ENCODE data around the gene MSANTD7. TPM values are rescaled to one million over a fixed set of nuclear protein-coding genes. Genes with fewer than 3 reads are reported as not detected.
"Not testable (repeated sequence)": the region's sequence is repeated elsewhere in the genome, so short reads cannot be mapped to it uniquely, and the experiment has no call there.

Gene MSANTD7
- polyA plus RNA-seq, 10 donors = 8.6 to 13.4 (median 11.1) TPM

DNA sequence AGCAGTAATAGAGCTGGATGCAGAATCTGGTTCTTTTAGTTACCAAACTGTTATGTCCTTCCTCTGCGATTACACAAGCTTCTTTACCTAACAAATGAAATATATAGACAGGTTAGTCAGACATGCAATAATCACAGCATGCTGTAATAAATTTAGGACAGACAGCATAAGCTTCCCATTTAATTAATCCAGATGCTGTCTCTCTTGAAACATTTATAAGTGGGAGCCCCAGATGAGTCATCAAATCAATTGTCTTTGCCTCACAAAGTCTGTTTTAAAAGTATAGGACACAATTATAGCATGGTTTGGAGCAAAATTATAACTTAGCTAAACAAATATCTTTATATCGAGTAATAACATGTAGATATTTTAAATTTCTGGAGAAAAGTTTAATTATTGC lies 1.9 kb upstream of the MSANTD7 start:
- peak in 1 of 3 donors; percentile 4 for DNase-seq

DNA sequence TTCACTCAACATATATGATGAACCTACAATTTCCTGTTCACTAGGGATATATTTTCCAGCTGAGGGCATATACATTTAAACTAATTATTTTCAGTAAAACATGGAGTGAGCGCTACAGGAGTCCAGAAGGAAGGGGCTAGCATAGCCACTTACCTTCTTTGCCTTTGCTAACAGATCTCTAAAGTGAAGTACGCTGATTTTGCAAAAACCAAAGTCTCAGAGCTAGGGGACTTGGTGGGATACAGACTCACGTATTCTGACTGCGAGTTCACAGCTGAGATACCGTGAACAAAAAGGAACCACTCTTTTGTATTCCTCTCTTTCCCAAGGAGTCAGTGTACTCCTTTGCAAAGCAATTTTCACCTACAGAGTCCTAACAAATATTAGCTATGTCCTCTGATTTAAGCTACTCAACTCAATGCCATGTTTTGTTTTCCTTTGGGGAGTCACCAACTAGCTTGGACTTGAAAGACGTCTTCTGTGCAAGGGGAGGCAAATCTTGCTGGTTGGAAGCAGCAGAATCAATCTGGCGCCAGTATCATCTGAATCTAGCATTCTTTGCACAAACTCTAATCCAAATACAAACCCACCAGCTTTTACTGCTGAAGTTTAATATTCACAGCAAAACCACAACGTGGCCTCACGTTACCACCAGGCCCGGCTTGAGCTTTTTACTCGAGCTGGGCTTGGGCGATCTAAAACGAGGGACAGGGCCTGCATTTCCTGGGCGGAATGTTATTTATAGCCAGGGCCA lies 926 bp upstream of the MSANTD7 start:
- no peak for DNase-seq

DNA sequence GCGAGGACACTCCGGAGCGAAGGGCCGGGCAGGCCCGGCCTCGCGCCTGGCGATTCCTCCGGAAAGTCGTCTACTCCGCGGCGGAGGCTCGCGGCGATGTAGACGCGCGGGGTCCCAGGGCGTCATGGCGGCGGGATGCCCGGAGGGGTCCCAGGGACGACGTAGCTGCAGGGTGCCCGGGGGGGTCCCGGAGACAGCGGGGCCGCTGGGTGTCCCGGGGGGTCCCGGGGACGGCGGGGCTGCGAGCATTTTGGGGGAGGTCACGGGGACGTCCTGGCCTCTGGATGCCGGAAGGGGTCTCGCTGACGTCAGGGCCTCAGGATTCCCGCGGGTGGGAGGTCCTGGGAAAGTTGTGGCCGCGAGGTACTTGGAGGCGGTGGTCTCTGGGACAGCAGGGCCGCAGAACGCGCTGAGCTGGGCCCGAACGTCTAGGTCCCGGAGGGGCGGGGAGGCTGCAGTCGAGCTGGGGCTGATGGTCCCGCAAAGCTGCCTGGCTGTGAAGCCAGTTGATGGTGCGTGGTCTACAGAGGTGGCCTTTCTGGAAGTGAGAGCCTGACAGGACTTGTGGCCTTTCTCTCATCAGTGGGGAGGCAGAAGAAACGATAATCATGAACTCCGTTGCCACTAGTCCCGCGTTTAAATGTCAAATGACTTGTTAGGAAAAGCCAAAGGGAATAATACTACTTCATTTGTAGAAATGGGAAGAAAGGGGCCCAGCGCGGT lies 637 bp downstream of the MSANTD7 start:
- peak; percentile 5 to 79 (median 55) for DNase-seq

DNA sequence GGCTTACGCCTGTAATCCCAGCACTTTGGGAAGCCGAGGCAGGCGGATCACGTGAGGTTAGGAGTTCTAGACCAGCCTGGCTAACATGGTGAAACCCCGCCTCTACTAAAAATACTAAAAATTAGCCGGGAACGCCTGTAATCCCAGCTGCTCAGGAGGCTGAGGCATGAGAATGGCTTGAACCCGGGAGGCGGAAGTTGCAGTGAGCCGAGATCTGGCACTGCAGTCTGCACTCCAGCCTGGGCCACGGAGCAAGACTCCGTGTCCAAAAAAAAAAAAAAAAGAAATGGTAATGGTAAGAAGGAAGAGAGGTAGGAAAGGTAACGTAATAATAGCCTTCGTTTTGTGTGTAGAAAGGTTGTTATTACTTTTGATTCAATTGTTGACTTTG lies 1.2 kb downstream of the MSANTD7 start:
- peak in 1 of 3 donors; percentile 18 for DNase-seq

DNA sequence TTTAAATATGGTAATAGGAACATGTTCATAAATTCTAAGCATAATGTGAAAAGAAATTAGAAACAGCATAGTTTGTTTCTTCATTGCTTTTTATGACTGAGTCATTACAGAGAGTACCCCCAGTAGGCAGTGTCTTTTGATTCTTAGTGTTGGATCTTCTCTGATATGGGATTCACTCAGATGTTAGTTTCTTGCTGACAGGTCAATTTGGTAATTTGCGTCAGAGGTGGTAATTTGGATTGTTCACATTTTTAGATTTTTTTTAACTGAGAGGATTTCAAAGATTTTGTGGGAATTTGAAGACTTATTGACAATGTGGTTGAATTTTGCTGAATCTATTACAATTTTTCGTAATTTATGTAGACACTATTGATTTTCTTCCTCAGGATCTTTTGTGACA lies 2.1 kb downstream of the MSANTD7 start:
- DNase-seq = no peak

DNA sequence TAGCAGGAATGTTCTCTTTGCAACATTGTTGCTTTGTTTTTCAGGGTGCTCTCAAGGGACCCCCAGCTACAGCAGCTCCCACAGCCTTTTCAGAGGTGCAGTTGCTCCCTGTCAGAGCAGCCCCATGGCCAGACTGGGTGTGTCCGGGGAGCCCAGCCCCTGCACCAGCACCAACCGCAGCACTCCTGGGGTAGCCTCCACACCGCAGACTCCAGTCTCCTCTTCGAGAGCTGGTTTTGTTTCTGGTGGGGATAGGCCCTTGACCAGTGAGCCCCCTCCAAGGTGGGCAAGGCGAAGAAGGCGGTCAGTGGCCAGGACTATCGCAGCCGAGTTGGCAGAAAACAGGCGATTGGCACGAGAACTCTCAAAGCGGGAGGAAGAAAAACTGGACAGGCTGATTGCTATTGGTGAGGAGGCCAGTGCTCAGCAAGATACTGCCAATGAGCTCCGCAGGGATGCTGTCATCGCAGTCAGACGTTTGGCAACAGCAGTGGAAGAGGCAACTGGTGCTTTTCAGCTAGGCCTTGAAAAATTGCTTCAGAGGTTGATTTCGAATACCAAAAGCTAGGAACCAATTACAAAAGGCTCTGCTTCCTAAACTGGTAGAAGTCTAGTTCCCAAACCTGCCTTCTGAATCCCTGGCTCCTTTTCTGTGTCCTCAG lies 5.4 kb downstream of the MSANTD7 start:
- DNase-seq = no peak

DNA sequence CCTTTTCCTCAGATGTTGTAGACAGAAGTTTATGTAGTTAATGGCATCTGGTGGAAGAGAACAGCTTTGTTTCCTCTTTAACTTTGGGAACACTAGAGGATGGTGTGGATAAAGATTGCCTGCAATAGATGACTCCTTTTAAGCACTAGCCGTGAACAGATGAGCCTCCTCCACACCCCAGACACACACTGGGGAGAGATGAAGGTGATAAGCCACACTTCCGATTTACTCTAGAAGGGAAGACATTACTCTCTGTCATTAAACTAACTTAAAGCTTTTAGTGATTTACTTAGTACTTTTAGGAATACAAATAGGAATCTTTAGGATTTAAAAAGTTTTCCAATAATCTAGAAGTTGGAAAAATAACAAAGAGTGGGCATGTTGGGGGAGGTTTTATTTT lies 6.8 kb downstream of the MSANTD7 start:
- no peak for DNase-seq

DNA sequence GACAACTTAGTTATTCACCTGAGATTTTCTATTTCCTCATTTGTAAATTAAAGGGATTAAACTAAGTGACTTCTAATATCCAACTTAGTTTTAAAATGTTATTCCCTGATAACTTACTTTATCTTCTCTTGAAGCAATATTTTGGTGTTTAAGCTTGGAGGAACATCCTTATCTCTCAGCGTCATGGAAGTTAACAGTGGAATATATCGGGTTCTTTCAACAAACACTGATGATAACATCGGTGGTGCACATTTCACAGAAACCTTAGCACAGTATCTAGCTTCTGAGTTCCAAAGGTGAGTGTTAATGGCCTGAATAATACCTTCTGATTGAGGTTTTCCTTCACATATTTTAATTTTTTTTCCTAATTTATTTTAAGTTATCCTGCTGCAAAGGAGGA lies 14.1 kb downstream of the MSANTD7 start:
- DNase-seq = no peak

DNA sequence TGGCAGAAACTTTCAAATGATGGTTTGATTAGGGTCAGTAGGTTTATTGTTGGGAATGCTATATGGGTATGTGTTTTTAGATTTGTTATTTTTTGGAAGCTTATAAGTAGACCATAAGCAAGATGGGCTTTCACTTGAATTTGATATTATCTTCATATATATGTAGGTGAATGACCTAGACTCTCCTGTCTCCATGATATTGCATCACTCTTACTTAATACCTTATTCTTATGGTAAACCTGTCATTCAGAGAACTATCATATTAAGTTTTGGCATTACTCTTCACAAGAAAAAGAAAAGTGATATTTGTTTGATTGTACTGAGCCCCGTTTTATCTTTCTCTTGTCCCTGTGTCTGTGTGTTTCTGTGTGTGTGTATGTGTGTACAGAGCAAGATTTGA lies 17.3 kb downstream of the MSANTD7 start:
- DNase-seq = no peak

DNA sequence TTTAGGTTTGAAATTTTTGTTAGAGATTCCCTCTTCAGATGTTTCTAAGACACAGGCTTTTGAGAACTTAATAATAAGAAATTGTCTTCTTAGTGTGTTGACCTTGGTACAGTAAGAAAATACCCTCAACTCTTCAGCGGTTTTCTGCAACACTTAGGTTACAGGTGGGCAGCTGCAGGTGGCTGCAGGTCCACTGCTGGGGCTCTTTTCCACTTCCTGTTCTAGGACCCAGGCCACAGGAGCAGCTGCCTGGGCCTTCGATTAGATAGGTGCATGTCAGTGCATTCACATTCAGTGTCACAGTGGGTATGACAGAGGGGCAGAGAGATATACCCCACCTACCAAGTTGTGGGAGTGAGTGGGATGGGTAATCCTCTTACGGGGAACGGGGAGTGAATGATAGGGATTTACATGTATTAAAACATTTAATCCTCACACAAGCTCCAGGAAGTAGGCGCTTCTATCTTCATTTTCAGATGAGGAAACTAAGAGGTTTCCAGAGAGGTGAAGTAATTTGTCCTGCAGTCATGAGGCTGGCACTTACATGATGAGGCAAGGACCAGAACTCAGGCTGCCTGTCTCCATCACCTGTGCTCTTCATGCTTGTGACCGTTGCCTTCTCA lies 20.3 kb downstream of the MSANTD7 start:
- no peak for DNase-seq

DNA sequence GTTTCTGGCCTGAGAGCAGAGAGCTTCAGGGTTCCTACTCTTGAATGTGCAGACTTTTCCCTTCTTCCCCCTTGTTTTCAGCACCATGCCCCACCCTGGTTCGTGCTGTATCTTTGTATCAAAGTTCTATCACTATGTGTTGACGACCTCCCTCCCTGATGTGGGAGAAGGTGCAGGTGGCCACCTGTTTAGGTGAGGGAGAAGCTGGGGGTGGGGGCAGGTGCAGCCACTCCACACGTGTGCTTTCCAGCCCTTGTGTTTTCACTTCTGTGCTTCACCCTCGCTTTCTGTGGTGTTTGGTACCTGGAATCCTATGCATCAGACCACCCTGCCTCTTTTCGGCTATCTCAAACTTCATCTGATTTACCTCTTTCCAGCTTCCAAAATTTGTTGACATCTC lies 20.9 kb downstream of the MSANTD7 start:
- no peak for DNase-seq

DNA sequence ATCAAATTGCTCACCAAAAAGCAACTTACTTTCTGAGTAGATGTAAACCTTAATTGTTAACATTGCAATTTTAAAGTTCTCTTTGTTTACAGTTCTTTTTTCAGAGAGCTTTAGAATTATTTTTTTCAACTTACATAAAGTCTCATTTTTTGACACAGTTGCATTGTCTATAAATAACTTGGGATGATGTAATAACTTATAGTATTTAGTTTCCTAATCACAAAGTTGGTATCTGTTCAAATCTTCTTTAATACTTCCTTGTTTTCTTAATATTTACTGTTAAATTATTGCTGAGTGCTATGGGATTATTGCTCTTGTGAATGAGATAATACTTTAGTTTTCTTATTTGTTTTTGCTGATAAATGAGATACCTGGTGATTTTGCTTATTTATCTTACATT lies 21.7 kb downstream of the MSANTD7 start:
- no peak for DNase-seq

DNA sequence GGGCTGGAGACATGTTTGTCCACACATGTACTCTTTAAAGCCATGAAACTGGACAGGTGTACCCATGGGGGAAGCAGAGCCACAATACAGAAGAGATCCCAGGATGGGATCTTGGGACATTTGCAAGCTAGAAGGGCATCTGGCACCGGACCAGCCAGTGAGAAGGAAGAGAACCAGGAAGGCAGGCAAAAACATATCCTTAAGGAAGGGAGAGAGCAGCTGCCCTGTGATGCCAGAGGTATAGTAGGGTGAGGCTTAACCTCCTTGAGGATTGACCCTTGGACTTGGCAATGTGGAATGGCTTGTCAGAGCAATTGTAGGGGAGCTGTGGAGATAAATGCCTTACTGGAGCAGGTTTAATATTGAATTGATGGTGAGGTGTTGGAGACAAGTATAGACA lies 22.7 kb downstream of the MSANTD7 start:
- no peak for DNase-seq

DNA sequence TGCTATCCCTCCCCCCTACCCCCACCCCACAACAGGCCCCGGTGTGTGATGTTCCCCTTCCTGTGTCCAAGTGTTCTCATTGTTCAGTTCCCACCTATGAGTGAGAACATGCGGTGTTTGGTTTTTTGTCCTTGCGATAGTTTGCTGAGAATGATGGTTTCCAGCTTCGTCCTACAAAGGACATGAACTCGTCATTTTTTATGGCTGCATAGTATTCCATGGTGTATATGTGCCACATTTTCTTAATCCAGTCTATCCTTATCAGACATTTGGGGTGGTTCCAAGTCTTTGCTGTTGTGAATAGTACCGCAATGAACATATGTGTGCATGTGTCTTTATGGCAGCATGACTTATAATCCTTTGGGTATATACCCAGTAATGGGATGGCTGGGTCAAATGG lies 26.4 kb downstream of the MSANTD7 start:
- DNase-seq = not testable (repeated sequence)

DNA sequence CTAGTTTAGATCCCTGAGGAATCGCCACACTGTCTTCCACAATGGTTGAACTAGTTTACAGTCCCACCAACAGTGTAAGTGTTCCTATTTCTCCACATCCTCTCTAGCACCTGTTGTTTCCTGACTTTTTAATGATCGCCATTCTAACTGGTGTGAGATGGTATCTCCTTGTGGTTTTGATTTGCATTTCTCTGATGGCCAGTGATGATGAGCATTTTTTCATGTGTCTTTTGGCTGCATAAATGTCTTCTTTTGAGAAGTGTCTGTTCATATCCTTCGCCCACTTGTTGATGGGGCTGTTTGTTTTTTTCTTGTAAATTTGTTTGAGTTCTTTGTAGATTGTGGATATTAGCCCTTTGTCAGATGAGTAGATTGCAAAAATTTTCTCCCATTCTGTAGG lies 26.8 kb downstream of the MSANTD7 start:
- not testable (repeated sequence) for DNase-seq

DNA sequence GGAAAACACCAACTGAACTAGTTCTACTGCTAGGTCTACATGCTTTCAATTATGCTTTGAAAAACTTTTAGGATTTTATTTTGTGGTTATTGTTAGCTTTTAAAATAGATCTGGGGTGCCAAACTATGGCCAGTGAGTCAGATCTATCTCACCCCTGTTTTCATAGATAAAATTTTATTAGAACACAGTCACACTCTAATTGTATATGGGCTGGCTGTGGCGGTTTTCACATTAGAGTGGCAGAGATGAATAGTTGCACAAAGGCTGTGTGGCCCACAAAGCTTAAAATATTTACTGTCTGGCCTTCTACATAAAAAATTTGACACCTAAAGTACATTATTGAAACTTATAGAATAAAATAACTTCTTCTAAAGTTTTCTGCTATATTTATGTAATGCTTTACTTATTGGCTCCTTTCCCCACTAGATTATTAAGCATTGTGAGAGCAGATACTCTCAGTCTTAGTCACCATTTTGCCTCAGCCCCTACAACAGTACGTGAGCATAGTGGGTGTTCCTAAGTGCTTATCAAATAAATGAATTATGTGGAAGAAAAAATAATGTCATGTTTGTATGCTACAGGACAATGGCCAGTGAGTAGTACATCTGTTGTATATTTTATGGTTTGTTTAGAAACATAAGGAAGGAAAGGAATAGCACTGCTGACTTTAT lies 35.1 kb downstream of the MSANTD7 start:
- DNase-seq = peak in 1 of 3 donors; percentile 28

DNA sequence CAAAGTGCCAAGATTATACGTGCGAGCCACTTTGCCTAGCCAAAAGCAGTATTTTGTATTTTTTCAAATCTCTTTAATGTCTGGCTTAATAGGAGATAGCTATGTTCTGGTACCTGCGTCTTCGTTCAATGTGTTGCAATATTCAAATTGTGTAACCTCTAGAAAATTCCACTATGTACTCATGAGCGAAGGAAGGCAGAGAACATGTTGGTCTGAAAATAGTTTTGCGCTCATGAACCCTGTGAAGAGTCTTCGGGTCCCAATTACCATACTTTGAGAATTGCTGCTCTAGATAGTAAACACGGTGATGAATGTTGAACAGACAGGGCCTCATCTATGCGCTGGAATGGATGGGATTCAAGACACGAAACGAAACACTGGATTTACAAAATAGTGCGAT lies 37.8 kb downstream of the MSANTD7 start:
- DNase-seq = no peak

DNA sequence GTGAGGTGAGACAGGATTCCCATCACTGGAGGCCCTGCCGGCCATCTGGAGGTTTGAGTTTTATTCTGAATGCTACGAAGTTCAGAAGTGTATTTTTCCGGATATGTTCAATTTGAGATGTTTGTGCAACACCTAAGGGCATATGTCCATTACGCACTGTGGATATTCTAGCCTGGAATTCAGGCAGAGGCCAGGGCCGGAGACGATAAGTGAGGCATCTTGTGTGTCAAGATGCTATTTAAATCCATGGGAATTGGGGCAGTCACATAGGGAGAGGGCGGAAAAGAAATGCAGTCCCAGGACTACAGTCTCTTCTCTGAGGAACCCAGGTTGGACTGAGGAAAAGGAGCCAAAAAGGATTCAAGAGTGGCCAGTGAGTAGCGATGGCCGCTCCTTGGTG lies 38.7 kb downstream of the MSANTD7 start:
- DNase-seq = no peak

DNA sequence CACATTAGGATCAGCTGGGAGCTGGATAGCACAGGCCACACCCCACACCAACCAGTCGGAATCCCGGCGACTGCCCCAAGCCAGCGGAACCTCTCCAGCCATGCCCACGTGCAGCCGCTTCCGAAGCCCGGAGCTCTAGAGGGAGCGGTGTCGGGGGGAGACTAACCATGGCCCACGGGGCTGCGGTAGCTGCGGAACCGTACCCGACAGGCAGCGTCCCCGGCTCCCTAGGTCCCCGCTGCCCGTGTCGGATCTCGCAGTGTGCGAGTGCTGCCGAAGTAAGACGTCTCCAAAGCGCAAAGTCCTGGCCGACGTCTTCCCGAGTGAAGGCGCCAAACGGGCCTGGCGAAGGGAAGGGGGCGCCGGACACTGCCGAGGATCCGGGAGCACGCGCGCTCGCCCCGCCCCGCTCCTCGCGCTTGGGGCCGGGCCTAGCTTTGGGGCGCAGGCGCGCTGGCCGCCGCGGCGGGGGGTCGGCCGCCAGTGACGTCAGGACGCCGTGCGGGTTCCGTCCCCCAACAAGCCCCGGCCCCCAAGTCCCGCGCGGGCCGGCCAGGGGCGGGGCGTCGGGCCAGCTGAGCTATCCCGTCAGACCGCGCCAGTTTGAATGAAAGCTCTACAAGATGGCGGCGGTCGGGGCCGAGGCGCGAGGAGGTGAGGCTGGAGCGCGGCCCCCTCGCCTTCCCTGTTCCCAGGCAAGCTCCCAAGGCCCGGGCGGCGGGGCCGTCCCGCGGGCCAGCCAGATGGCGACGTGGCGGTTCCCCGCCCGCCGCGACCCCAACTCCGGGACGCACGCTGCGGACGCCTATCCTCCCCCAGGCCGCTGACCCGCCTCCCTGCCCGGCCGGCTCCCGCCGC lies 40.4 kb downstream of the MSANTD7 start, which contains the start of gene SUV39H2:
SUV39H2 (plus strand) TSS at position 601 of the 858 bp plus-strand sequence; CDS start at position 624, 23 bp downstream.
- DNase-seq = peak; percentile 97 to 99 (median 98)

DNA sequence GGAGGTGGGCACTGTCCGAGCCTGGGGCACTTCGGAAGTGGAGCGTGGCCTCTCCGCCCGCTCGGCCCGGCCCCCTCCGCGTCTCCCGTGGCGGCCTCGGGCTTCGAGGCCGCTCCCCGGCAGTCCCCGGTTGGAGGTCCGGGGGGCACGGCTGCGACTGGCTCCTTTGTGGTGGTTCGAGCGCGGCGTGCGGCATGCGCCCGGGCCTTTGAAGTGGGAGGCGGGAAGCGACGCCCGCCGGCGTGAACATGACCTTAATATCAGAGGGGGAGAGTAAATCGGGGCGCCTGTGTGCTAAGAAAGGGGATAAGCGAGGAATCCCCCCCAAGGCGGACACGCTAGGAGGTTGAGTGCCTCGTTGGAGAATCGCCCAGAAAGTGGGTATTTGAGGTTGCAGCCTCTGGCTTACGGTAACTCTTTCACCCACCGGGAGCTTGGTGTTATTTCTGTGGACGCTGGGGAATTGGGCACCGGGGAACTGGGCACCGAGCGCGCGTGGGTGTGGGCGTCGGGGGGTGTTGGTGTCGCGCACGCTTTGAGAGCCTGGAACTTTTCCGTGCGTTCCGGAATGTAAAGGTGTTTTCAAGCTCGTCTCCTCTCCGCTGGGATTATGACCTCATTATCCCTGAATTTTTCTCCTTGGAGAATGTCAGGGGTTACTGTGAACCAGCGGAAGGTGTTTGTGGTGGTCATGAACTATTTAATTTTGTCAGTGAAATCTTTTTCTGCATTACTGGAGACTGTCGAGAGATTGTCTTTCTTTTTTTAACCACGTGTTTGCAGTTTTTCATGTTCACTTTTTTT lies 41.2 kb downstream of the MSANTD7 start:
- peak in 1 of 3 donors; percentile 38 for DNase-seq
